GM19193 (cell line): ENCODE data around the gene HPSE.

ENCODE experiments used
- POLR2A ChIP-seq: IDR thresholded peaks from 4 replicates; pipeline ENCODE4 v1.6.1; 2011; ENCODE audit not compliant: insufficient read depth, insufficient read length; ENCODE audit errors: extremely low read depth

The HPSE gene

DNA sequence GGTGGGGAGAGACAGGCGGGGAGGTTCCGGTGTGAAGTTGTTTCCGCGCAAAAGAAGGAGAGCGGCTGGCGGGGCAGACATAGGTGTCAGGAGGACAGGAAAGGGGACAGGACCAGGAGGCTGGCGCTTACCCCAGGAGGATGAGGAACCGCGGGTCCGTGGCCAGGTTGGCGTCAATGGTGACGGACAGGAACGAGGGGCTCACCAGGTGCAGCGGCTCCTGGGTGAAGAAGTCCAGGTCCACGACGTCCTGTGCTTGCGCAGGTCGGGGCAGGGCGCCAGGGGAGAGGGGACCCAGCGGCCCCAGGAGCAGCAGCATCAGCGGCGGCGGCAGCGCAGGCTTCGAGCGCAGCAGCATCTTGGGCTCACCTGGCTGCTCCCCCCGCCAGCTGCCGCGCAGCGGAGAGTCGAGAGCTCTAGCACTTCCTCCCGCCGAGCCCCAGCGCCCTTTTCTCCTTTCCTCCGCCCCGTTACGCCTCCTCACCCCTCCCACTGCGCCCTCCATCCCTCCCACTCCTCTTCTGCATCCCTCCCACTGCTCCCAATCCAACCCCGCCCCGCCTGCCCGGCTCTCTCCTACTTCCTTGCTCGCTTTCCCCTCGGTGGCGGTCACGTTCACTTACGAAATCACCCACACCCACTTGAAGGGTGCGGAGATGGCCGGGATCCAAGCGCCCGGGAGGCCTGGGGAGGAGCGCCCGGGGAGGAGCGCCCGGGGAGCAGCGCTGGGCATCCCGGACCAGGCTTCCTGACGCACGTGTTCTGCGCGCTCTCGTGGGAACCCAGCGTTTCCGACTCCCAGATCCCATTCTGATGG, at the start of gene HPSE:
HPSE (minus strand) TSS at position 424 of the 817 bp plus-strand sequence; CDS start at position 358, 66 bp downstream.
- TF ChIP-seq POLR2A, result no peak

DNA sequence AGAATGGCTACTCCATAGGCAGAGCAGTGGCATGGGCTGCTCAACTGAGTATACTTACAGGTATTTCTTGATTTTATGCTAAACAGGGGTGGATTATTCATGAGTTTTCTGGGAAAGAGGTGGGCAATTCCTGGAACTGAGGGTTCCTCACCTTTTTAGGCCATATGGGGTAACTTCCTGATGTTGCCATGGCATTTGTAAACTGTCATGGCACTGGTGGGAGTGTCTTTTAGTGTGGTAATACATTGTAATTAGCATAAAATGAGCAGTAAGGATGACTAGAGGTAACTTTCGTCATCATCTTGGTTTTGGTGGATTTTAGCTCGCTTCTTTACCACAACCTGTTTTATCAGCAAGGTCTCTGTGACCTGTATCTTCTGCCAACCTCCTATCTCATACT, 48.2 kb upstream of the HPSE start:
- TF ChIP-seq POLR2A, result no peak

- TF ChIP-seq POLR2A, result no peak
Observed at GRCh38 chr4:83381173-83381572, 46.5 kb upstream of the HPSE start.

DNA sequence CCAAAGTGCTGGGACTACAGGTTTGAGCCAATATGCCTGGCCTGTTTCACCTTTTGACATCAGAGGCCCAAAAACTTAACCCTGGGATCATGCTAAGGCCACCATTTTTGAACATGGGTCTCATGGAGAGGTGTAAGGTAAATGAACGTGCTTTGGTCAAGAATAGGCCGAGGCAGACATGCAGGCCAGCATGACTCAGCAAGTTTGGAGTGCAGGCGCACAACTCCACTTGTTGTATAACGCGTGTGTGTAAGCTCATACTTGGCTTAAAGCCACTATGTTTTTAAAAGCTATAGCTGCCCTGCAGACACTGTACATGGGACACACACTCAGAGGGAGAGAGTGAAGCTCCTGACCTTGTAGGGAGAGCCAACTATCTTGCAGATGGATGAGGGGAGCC, 43.8 kb upstream of the HPSE start:
- no peak for TF ChIP-seq POLR2A

DNA sequence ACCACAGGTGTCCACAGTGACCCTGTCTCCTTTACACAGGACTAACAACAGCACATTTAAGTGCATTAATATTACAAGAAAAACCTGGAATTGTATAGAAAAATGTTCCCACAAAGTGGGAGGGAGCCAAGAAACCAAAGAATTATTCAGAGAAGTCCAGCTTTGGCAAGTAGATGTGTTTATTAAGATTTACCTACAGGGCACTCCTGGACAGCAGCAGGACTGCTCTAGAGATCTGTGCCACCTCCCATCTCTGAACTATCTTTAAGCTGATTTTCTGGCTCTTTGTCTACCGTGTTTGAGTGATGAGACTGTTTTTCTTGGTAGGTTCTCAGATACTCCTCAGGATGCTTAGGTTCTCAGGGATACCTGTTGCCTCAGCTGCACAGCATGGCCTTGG, 38.3 kb upstream of the HPSE start:
- TF ChIP-seq POLR2A, result no peak

DNA sequence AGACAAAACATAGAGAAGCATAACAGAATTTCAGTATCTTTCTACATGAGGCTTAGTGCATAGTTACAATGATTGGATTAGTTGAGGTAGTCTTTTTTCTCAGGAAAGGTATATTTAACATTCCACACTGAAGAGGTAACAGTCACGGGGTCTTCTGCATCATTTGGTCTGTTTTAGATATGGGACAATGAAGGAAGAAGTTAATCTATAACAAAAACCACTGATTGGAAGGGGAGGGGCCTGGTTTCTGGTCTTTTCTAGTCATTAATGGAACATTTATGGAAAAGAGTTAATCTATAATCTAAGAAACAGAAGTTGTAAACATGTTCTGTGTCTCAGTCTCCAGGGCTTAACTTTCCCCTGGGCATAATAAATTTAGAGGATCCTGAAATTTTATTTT, 37.3 kb upstream of the HPSE start:
- no peak for TF ChIP-seq POLR2A

- TF ChIP-seq POLR2A, result no peak
Observed at GRCh38 chr4:83371235-83371634, 36.6 kb upstream of the HPSE start.

DNA sequence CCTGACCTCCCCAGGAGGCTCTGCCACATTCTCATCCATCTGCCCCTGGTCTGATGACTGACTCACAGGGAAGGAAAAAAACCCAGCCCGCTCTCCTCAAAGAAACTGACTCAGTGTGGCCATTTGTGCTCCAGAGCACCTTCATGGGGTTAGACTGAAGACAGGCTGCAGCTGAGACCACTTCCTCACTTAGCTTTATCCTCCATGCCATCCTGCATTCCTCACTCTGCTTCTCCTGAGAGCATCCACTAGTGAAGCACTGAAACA, 35.9 kb upstream of the HPSE start:
- no peak for TF ChIP-seq POLR2A

DNA sequence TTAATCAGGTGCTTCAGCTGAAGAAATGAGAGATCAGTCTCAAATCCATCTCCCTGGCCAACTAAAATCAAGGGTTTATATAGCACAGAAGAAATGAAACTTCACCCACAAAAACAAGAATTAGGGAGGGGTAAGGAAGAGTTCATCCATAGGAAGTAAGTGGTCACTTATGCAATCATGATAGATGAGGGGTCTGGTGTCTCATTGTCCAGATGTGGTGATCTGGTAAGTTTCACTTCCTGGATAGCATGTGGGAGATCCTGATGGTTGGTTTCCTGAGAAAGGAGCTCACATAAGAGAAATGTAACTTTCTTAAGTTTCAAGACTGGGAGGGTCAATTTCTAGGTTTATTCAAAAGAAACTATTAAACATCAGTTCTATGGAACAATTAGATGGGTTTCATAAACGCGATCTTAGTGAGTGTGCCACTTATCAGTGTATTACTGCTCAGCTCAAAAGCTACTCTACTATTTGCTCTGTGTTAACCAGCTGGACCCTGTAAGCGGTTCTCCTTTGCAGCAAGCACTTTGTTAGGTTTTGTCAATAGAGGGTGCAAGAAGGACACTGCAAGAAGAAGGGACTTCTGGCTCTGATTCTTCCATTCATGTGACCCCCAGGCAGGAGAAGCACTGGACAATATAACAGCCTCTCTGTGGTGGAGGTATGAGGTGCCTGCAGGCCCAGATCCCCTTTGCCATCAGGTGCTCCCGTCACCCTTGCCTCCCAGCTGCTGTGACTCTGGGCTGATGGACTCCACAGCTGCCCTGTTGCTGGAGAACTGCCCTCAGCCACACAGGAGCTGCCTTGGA, 35.4 kb upstream of the HPSE start:
- TF ChIP-seq POLR2A, result no peak

DNA sequence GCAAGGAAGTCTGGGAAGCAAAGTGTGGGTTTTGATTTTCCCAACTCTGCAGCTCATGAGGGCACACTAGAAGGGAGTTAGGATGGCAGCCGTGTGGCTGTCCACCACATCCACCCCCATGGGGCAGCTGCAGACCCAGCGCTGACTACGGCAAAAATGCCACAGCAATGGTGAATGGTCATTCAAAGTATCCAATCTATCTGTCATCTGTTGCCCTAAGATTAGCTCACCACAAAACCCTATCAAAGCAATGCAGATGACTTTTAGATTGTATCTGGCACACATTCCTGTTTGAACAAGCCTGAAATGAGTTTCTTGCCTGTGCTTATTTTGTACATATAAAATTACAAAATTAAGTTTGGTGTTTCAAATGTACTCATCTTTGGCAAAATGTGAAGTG, 29.7 kb upstream of the HPSE start:
- no peak for TF ChIP-seq POLR2A

GRCh38 chr4:83362492-83363329, 28.1 kb upstream of the HPSE start:
- TF ChIP-seq POLR2A, result no peak

- TF ChIP-seq POLR2A, result no peak
Observed at GRCh38 chr4:83361416-83362103, 26.9 kb upstream of the HPSE start.

GRCh38 chr4:83360018-83360417, 25.4 kb upstream of the HPSE start:
- TF ChIP-seq POLR2A, result no peak

GRCh38 chr4:83358410-83358809, 23.8 kb upstream of the HPSE start:
- TF ChIP-seq POLR2A, result no peak
